ENCODE measurements around the gene ADO. TPM values are rescaled to one million over a fixed set of nuclear protein-coding genes. Genes with fewer than 3 reads are reported as not detected.
A peak's percentile ranks its signal among the peaks of the same experiment; 100 is the strongest.

ADO gene
- total RNA-seq, 1 experiment from 2014 or later: 13.6 TPM

DNA sequence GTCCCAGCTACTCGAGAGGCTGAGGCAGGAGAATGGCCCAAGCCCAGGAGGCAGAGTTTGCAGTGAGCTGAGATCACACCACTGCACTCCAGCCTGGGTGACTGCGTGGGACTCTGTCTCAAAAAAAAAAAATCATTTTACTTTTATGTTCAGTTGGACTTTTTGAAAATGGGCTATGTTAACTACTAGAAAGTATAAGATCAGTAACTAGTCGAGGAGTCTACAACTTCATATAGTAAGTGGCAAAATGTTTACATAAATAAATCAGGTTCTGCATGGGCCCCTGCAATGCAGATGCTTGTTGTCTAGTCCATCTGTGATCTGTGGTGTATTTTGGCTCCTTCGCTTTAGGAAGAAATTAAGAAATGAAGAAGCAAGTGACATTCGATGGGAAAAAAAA, 12.3 kb upstream of the ADO start:
- no peaks in the 10 kb centered on the region for H3K4me1 ChIP-seq (replicated peaks; ENCODE audit: insufficient read depth)
- BruUV-seq (replicated peaks): no TSS peak
- H2AFZ ChIP-seq: no peak overlapping the region
- intact Hi-C loops (cut with micrococcal nuclease; ENCODE audit: unreplicated experiment): no loop called here
- CTCF ChIA-PET: no interaction called here
- H3K27me3 ChIP-seq (ENCODE audit: insufficient read depth, low read depth): no peaks in the 10 kb centered on the region
- no peak for TF ChIP-seq EZH2 (IDR thresholded peaks at IDR 0.05; ENCODE audit: low read depth)
- TF ChIP-seq, protein P1, sequence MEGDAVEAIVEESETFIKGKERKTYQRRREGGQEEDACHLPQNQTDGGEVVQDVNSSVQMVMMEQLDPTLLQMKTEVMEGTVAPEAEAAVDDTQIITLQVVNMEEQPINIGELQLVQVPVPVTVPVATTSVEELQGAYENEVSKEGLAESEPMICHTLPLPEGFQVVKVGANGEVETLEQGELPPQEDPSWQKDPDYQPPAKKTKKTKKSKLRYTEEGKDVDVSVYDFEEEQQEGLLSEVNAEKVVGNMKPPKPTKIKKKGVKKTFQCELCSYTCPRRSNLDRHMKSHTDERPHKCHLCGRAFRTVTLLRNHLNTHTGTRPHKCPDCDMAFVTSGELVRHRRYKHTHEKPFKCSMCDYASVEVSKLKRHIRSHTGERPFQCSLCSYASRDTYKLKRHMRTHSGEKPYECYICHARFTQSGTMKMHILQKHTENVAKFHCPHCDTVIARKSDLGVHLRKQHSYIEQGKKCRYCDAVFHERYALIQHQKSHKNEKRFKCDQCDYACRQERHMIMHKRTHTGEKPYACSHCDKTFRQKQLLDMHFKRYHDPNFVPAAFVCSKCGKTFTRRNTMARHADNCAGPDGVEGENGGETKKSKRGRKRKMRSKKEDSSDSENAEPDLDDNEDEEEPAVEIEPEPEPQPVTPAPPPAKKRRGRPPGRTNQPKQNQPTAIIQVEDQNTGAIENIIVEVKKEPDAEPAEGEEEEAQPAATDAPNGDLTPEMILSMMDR (conservative IDR thresholded peaks at IDR 0.05): no peak
- H3K36me3 ChIP-seq (ENCODE audit: low read depth): no peaks in the 10 kb centered on the region
- H3K4me3 ChIP-seq: no peak overlapping the region
- H3K4me2 ChIP-seq: no peak overlapping the region
- H3F3A ChIP-seq (ENCODE audit: insufficient read depth, low read depth): no peaks in the 10 kb centered on the region
- no peaks in the 10 kb centered on the region for H4K20me1 ChIP-seq (ENCODE audit: insufficient read depth)
- DNase-seq: no peak
- POLR2A ChIA-PET (ENCODE audit: unreplicated experiment): no interaction called here
- no peaks in the 10 kb centered on the region for H3K9me2 ChIP-seq (ENCODE audit: insufficient read depth)
- no peaks in the 10 kb centered on the region for H3K9me3 ChIP-seq (ENCODE audit: insufficient read depth, low read depth)
- no peak overlapping the region for H3K27ac ChIP-seq
- H3K79me2 ChIP-seq (ENCODE audit: low read depth): no peaks in the 10 kb centered on the region

DNA sequence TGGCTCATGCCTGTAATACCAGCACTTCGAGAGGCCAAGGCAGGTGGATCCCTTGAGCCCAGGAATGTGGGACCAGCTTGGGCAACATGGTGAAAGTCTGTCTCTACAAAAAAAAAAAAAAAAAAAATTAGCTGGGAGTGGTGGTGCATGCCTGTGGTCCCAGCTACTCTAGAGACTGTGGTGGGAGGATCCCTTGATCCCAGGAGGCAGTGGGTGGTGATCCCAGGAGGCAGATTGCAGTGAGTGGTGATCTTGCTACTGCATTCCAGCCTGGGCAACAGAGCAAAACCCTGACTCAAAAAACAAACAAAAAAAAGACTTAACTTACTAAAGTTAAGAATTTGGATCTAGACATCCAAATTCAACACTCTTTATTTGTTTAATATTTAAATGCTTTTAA, 10.2 kb upstream of the ADO start:
- no peak overlapping the region for H3K4me3 ChIP-seq
- no peak for TF ChIP-seq EZH2 (IDR thresholded peaks at IDR 0.05; ENCODE audit: low read depth)
- TF ChIP-seq, protein P1 (conservative IDR thresholded peaks at IDR 0.05): no peak
- H3K27me3 ChIP-seq (ENCODE audit: insufficient read depth, low read depth): no peaks in the 10 kb centered on the region
- no peak overlapping the region for H2AFZ ChIP-seq
- no peaks in the 10 kb centered on the region for H4K20me1 ChIP-seq (ENCODE audit: insufficient read depth)
- intact Hi-C loops (cut with micrococcal nuclease; ENCODE audit: unreplicated experiment): no loop called here
- peak in 1 of 2 experiments; percentile 4 for DNase-seq
- CTCF ChIA-PET: no interaction called here
- no peaks in the 10 kb centered on the region for H3K79me2 ChIP-seq (ENCODE audit: low read depth)
- no peaks in the 10 kb centered on the region for H3K36me3 ChIP-seq (ENCODE audit: low read depth)
- H3K9me2 ChIP-seq (ENCODE audit: insufficient read depth): no peaks in the 10 kb centered on the region
- no peak overlapping the region for H3K4me2 ChIP-seq
- H3K4me1 ChIP-seq (replicated peaks; ENCODE audit: insufficient read depth): no peaks in the 10 kb centered on the region
- H3F3A ChIP-seq (ENCODE audit: insufficient read depth, low read depth): no peaks in the 10 kb centered on the region
- H3K9me3 ChIP-seq (ENCODE audit: insufficient read depth, low read depth): no peaks in the 10 kb centered on the region
- no TSS peak for BruUV-seq (replicated peaks)
- POLR2A ChIA-PET (ENCODE audit: unreplicated experiment): no interaction called here
- H3K27ac ChIP-seq: no peak overlapping the region

DNA sequence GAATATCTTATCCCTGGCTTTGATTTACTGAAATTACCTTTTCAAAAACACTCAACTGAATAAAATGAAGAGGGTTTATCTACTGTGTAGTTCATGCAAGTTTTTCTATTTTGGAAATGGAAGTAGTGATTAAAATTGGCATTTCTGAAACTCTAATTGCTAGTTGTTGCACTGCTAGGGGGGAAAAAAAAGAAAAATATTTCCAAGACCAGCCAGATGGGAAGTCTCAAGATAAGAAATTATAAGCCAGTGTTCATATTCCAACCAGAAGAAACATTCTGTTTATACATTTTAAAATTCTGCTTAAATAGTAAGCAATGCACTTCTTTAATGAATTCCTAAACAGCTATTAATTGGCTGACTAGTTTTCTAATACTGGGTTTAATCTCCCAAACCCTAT, 9.4 kb upstream of the ADO start:
- Histone ChIP-seq H3K36me3 (ENCODE audit: low read depth) (no peaks in the 10 kb centered on the region), H3K4me3 (no peak overlapping the region), H4K20me1 (ENCODE audit: insufficient read depth) (no peaks in the 10 kb centered on the region), H3F3A (ENCODE audit: insufficient read depth, low read depth) (no peaks in the 10 kb centered on the region), H3K4me2 (no peak overlapping the region), H3K79me2 (ENCODE audit: low read depth) (no peaks in the 10 kb centered on the region), H3K9me2 (ENCODE audit: insufficient read depth) (no peaks in the 10 kb centered on the region), H3K27ac (no peak overlapping the region), H3K4me1 (replicated peaks; ENCODE audit: insufficient read depth) (no peaks in the 10 kb centered on the region), H3K9me3 (ENCODE audit: insufficient read depth, low read depth) (no peaks in the 10 kb centered on the region), H2AFZ (no peak overlapping the region), H3K27me3 (ENCODE audit: insufficient read depth, low read depth) (no peaks in the 10 kb centered on the region)
- POLR2A ChIA-PET (ENCODE audit: unreplicated experiment): no interaction called here
- TF ChIP-seq EZH2 (IDR thresholded peaks at IDR 0.05; ENCODE audit: low read depth): no peak
- TF ChIP-seq, protein P1 (conservative IDR thresholded peaks at IDR 0.05): no peak
- CTCF ChIA-PET: no interaction called here
- no TSS peak for BruUV-seq (replicated peaks)
- intact Hi-C loops (cut with micrococcal nuclease; ENCODE audit: unreplicated experiment): no loop called here
- DNase-seq: no peak
